Measurements from ENCODE around the gene PRKCH. TPM values are rescaled to one million over a fixed set of nuclear protein-coding genes. Genes with fewer than 3 reads are reported as not detected.

Gene PRKCH
- total and polyA plus RNA-seq, 9 of the 15 experiments (the other 6 are each of a cell fraction or from before 2014, with no cell fraction given): 0.61 to 4.4 (median 4.0) TPM

DNA sequence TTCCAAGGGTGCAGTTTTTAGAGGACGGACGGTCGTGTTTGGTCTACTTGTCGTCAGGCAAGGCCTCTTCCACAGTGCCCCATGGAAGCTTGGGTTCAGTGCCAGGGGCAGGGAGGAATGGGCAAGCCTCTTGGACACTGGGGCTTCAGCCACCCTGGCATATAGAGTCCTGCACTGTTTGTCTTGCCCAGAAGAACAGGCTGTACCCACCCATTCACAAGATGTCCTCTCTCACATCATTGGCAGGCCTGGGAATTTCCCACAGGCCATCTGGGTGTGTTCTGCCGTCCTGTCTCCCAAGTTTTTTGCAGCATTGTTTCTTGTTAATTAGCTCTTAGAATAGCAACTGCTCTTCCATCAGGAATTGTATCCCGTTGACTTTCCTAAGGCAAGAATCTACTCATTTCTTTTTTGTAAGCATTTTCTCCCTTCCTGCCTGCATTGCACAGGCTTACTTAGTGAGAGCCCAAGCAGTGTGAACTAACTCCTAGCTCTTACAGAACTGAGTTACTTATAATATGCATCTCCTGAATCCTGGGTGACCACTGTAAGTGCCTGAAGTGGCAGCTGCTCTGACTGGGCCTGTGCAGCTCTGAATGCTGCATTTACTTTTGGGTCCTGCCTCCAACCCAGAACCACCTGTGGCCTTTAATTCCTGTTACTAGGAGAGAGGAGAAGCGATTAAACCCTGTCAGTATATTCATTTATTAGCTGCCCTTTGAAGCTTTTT, 224.5 kb downstream of the PRKCH start:
- no peak for DNase-seq (ENCODE audit: extremely low read depth in 1 of 4, low spot score in 3 of 4)
- ATAC-seq: no peak
- H4K20me1 ChIP-seq (replicated peaks; ENCODE audit: control insufficient read depth, insufficient read depth, low read length): no peaks in the 10 kb centered on the region
- H3K9me3 ChIP-seq (replicated peaks; ENCODE audit: control insufficient read depth, insufficient read depth, low read depth, low read length): no peaks in the 10 kb centered on the region
- no peaks in the 10 kb centered on the region for H3K27me3 ChIP-seq (ENCODE audit: control insufficient read depth in 2 of 2, insufficient read depth in 2 of 2, low read length in 2 of 2)
- H3K4me2 ChIP-seq (ENCODE audit: insufficient read depth, low read length): no peak overlapping the region
- 40% methylated on average over 5 of the region's 7 CpGs for WGBS (ENCODE audit: insufficient coverage, low coverage, missing lambda C conversion rate)
- no peak for FAIRE-seq
- ChIA-PET POLR2A (interaction anchor here (1.4 kb wide), 1 partner anchor 17 kb away, joined by 3 read pairs; no protein-coding TSS in a partner anchor), CTCF (ENCODE audit: low intra/inter-chr PET ratio) (no interaction called here)
- in situ Hi-C loops (cut with MboI) (no loop called here), intact Hi-C loops (cut with micrococcal nuclease) (no loop called here)
- H3K9me1 ChIP-seq (ENCODE audit: control insufficient read depth, insufficient read depth, low read length): no peaks in the 10 kb centered on the region
- no peak for TF ChIP-seq DPF2 (IDR thresholded peaks at IDR 0.05)
- TF ChIP-seq, protein P1, sequence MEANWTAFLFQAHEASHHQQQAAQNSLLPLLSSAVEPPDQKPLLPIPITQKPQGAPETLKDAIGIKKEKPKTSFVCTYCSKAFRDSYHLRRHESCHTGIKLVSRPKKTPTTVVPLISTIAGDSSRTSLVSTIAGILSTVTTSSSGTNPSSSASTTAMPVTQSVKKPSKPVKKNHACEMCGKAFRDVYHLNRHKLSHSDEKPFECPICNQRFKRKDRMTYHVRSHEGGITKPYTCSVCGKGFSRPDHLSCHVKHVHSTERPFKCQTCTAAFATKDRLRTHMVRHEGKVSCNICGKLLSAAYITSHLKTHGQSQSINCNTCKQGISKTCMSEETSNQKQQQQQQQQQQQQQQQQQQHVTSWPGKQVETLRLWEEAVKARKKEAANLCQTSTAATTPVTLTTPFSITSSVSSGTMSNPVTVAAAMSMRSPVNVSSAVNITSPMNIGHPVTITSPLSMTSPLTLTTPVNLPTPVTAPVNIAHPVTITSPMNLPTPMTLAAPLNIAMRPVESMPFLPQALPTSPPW (CRISPR knock-in tag; IDR thresholded peaks at IDR 0.05): no peak
- no peak for TF ChIP-seq PHB (CRISPR knock-in tag; IDR thresholded peaks at IDR 0.05)
- TF ChIP-seq, protein P2, sequence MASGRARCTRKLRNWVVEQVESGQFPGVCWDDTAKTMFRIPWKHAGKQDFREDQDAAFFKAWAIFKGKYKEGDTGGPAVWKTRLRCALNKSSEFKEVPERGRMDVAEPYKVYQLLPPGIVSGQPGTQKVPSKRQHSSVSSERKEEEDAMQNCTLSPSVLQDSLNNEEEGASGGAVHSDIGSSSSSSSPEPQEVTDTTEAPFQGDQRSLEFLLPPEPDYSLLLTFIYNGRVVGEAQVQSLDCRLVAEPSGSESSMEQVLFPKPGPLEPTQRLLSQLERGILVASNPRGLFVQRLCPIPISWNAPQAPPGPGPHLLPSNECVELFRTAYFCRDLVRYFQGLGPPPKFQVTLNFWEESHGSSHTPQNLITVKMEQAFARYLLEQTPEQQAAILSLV (tag; IDR thresholded peaks at IDR 0.05): no peak
- TF ChIP-seq ESRRA (IDR thresholded peaks at IDR 0.05; ENCODE audit: borderline replicate concordance, low read depth): no peak
- TF ChIP-seq, protein P3, sequence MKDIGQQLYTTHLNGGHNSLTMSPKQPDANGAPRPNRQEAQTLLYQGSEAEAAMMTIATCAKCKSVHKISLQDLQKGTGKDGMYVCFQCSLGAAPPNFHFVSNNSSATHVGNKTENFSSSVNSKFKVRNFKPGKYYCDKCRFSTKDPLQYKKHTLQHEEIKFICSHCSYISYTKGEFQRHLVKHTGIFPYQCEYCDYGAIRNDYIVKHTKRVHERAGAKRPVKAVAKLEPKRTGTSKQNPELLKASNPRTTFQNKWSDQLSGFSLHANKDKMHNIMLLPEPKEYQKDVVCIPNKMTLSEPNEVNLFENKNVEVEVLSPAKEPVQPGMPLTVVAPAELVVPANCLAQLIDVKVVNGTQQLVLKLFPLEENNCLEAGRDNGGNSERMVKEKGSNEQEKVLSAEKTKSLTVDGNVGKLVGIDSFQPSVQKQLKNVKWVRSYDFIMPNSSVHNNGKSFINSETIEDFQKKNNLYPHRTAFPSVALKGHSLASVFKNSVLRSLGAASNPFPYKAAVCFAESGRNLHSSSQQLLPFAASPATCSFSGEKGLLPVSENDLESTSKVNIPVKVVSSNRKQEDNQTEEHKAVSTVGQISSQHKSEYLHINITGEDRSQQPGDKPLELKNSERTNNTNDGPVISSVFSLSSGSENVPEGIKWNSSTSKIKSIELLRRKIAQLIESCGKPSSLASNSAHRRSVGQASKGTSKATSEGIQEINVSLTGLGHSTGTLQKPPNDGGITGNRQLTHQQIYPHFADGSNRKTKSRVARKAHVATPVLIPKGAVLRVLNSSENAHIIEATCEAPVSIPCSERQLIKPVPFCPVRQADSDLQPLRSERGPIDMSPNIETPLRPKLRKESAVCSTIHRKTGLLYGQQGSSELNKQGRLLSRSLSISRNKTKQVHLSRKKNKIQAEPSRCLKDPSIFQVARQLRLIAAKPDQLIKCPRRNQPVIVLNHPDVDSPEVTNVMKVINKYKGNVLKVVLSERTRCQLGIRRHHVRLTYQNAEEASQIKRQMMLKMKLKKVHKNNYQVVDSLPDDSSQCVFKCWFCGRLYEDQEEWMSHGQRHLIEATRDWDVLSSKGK (CRISPR knock-in tag; IDR thresholded peaks at IDR 0.05): no peak
- no peak for TF ChIP-seq LCOR (CRISPR knock-in tag; IDR thresholded peaks at IDR 0.05)
- no peak for TF ChIP-seq TAL1 (IDR thresholded peaks at IDR 0.05)
- no peak for TF ChIP-seq ZNF561 (CRISPR knock-in tag; conservative IDR thresholded peaks at IDR 0.05)
- no peak for TF ChIP-seq MAFF (IDR thresholded peaks at IDR 0.05; ENCODE audit: low read length)
- no peak for TF ChIP-seq ZNF586 (CRISPR knock-in tag; conservative IDR thresholded peaks at IDR 0.05)
- TF ChIP-seq, protein P4, sequence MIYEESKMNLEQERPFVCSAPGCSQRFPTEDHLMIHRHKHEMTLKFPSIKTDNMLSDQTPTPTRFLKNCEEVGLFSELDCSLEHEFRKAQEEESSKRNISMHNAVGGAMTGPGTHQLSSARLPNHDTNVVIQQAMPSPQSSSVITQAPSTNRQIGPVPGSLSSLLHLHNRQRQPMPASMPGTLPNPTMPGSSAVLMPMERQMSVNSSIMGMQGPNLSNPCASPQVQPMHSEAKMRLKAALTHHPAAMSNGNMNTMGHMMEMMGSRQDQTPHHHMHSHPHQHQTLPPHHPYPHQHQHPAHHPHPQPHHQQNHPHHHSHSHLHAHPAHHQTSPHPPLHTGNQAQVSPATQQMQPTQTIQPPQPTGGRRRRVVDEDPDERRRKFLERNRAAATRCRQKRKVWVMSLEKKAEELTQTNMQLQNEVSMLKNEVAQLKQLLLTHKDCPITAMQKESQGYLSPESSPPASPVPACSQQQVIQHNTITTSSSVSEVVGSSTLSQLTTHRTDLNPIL (CRISPR knock-in tag; IDR thresholded peaks at IDR 0.05): no peak
- TF ChIP-seq, protein P5, sequence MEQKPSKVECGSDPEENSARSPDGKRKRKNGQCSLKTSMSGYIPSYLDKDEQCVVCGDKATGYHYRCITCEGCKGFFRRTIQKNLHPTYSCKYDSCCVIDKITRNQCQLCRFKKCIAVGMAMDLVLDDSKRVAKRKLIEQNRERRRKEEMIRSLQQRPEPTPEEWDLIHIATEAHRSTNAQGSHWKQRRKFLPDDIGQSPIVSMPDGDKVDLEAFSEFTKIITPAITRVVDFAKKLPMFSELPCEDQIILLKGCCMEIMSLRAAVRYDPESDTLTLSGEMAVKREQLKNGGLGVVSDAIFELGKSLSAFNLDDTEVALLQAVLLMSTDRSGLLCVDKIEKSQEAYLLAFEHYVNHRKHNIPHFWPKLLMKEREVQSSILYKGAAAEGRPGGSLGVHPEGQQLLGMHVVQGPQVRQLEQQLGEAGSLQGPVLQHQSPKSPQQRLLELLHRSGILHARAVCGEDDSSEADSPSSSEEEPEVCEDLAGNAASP (IDR thresholded peaks at IDR 0.05): no peak
- no peaks in the 10 kb centered on the region for H3K4me1 ChIP-seq (replicated peaks in 1 of 2; ENCODE audit: control insufficient read depth in 2 of 2, insufficient read depth in 2 of 2, low read length in 2 of 2)
- no peak overlapping the region for H3K27ac ChIP-seq (ENCODE audit: extremely low read depth, low read depth, low read length)
- no peak overlapping the region for H3K9ac ChIP-seq (ENCODE audit: insufficient read depth in 1 of 2, low read depth in 2 of 2, low read length in 2 of 2)
- H3K36me3 ChIP-seq (ENCODE audit: control insufficient read depth, insufficient read depth, low read length): no peaks in the 10 kb centered on the region
- no peak overlapping the region for H2AFZ ChIP-seq (ENCODE audit: low read depth, low read length)
- no peak overlapping the region for H3K4me3 ChIP-seq
- BruUV-seq (replicated peaks): no TSS peak
- no peaks in the 10 kb centered on the region for H3K79me2 ChIP-seq (ENCODE audit: control insufficient read depth, insufficient read depth, low read length)
